Tibial nerve (tissue), 4 donors: Measurements from ENCODE around the gene TAF6. TPM values are rescaled to one million over a fixed set of nuclear protein-coding genes. Genes with fewer than 3 reads are reported as not detected.

Source experiments
- DNase-seq, 2 donors: peaks; one replicate each; pipeline ENCODE4 v3.0.0-alpha.2; 2019; ENCODE audit warnings: low spot score in 2 of 2
- H3K27ac ChIP-seq, 4 donors: fragments of 200-600 bp; sonication (generic) in 3 of 4; one replicate each; pipeline ENCODE4 v1.5.1; 2017 to 2019; ENCODE audit warnings: mild to moderate bottlenecking in 1 of 4
- H3K27me3 ChIP-seq, 2 donors: fragments of 200-600 bp; sonication (generic) in 1 of 2; one replicate each; pipeline versions ENCODE4 v1.5.1 to v1.6.0; 2017 to 2019
- H3K36me3 ChIP-seq, 3 donors: fragments of 200-600 bp; sonication (generic); one replicate each; pipeline ENCODE4 v1.5.1; 2018 to 2019
- H3K4me1 ChIP-seq, 4 donors: fragments of 200-600 bp; sonication (generic) in 3 of 4; one replicate each; pipeline ENCODE4 v1.5.1; 2017 to 2019
- H3K4me3 ChIP-seq, 4 donors: fragments of 200-600 bp; sonication (generic) in 3 of 4; one replicate each; pipeline ENCODE4 v1.5.1; 2017 to 2019; ENCODE audit warnings: mild to moderate bottlenecking in 1 of 4, moderate library complexity in 1 of 4
- H3K9me3 ChIP-seq, 4 donors: fragments of 200-600 bp; sonication (generic) in 3 of 4; one replicate each; pipeline ENCODE4 v1.5.1; 2017 to 2019
- EP300 ChIP-seq, 2 donors: sonication (generic); formaldehyde crosslinking; IDR thresholded peaks; one replicate each; pipeline ENCODE4 v1.6.1; 2017; ENCODE audit warnings: antibody characterized with exemption in 2 of 2, mild to moderate bottlenecking in 1 of 2
- POLR2A ChIP-seq, 2 donors: fragments of 450-650 bp; IDR thresholded peaks; one replicate each; pipeline ENCODE4 v1.6.1; 2017; ENCODE audit warnings: antibody characterized with exemption in 2 of 2, mild to moderate bottlenecking in 2 of 2, moderate library complexity in 2 of 2
- WGBS, 2 donors: methylation state at CpG; one replicate each; pipeline ENCODE4 v1.1.5; 2018; 5-methylcytosine and 5-hydroxymethylcytosine counted together
- total RNA-seq, 4 donors: library from RNA; depleted of rRNA; stranded (reverse); fragments of >200 nt; gene quantifications; one replicate each; pipeline ENCODE4 v1.1.0, GENCODE V29; 2016
- TF ChIP-seq, protein P1 (sequence below), 5 experiments: fragments of 200-600 bp in 3 of 5; fragments of 450-650 bp in 2 of 5; sonication (generic) in 3 of 5; IDR thresholded peaks; one replicate each; pipeline ENCODE4 v1.5.1; 2016 to 2019; ENCODE audit warnings: antibody characterized with exemption in 5 of 5, mild to moderate bottlenecking in 3 of 5, moderate library complexity in 2 of 5

TAF6 gene
- total RNA-seq, 4 donors from 2014 or later = 46.1 to 56.9 (median 54.2) TPM

DNA sequence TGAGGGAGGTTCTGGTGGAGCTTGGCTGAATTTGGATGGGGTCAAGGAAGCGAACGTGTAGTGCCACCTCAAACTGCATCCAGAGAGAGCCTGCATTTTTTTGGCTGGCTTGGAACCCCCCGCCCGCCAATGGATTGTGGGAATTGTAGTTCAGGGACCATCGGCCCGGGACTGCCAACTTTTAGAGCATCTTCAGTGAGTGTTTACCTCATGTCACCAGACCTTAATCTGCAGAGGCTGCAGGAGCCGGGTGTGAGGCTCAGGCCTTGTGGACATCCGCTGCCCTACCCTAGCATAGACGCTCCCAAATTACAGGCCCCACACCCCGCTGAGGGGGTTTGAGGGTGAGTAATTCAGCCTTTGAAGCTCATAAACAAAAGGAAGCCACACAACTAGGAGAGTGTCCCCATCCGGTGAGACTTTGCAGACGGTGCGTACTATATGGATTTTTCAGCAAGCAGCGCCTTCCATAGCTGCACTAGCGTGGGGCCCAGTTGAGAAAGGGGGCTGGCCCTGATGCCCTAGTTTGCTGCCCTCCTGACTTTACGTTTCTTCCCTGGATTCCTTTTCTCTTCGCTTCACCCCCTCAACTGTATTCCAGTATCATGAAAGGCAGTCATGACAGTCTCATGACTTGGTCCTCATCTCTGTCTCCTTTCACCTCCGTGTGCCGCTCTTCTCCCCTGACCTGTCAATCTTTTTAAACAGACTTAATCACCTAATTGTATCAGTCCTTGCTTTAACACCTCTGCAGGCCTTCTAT lies 993 bp upstream of the TAF6 start:
- no peaks in the 10 kb centered on the region for H3K9me3 ChIP-seq
- H3K27me3 ChIP-seq = no peaks in the 10 kb centered on the region
- 11% methylated on average over 19 of the region's 19 CpGs for WGBS, 2 donors
- H3K4me1 ChIP-seq = peaks cover 0 to 32% (median 18%) of the 10 kb centered on the region in 4 donors
- TF ChIP-seq, protein P1, sequence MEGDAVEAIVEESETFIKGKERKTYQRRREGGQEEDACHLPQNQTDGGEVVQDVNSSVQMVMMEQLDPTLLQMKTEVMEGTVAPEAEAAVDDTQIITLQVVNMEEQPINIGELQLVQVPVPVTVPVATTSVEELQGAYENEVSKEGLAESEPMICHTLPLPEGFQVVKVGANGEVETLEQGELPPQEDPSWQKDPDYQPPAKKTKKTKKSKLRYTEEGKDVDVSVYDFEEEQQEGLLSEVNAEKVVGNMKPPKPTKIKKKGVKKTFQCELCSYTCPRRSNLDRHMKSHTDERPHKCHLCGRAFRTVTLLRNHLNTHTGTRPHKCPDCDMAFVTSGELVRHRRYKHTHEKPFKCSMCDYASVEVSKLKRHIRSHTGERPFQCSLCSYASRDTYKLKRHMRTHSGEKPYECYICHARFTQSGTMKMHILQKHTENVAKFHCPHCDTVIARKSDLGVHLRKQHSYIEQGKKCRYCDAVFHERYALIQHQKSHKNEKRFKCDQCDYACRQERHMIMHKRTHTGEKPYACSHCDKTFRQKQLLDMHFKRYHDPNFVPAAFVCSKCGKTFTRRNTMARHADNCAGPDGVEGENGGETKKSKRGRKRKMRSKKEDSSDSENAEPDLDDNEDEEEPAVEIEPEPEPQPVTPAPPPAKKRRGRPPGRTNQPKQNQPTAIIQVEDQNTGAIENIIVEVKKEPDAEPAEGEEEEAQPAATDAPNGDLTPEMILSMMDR (IDR thresholded peaks at IDR 0.05) = no peak
- no peak for TF ChIP-seq EP300 (IDR thresholded peaks at IDR 0.05)
- no peak for TF ChIP-seq POLR2A (IDR thresholded peaks at IDR 0.05)
- peak overlapping the region; percentile 79 to 91 (median 84) for H3K27ac ChIP-seq
- peak; percentile 51 to 72 for DNase-seq
- peaks cover 0 to 42% (median 0%) of the 10 kb centered on the region in 3 donors for H3K36me3 ChIP-seq
- H3K4me3 ChIP-seq = peak overlapping the region; percentile 61 to 85 (median 69)

DNA sequence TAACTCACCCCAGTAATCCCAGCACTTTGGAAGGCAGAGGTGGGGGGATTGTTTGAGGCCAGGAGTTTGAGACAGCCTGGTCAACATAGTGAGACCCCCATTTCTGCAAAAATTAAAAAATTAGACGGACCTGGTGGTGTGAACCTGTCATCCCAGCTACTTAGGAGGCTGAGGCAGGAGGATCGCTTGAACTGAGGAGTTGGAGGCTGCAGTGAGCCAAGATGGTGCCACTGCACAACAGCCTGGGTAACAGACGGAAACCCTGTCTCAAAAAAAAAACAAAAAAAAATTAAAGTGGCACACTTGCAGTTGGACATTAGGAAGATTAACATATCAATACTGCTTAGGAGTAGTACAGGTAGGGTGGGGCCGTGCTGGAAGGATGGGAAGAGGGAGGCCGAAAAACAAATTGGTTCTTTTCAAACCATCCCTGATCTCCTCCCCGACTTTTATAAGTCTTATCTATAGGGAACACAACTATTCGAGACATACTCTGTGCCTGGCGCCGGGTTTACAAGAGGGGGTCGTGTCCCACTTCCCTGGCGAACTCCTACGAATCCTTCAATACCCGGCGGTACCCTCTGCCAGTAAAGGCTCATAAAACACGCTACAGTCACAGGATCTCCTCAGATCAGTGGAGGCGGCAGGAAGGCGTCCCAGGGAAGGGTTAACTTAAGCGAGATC lies 628 bp downstream of the TAF6 start:
- Histone ChIP-seq H3K27me3 (no peaks in the 10 kb centered on the region), H3K27ac (peak overlapping the region; percentile 79 to 91 (median 84)), H3K4me1 (peaks cover 0 to 29% (median 16%) of the 10 kb centered on the region in 4 donors), H3K4me3 (peak overlapping the region; percentile 61 to 85 (median 69)), H3K36me3 (peaks cover 0 to 36% (median 0%) of the 10 kb centered on the region in 3 donors), H3K9me3 (no peaks in the 10 kb centered on the region)
- no peak for DNase-seq
- WGBS, 2 donors = 19 to 22% methylated on average over 16 to 18 of the region's 18 CpGs
- TF ChIP-seq, protein P1 (IDR thresholded peaks at IDR 0.05) = no peak
- TF ChIP-seq POLR2A (IDR thresholded peaks at IDR 0.05) (no peak), EP300 (IDR thresholded peaks at IDR 0.05) (no peak)

DNA sequence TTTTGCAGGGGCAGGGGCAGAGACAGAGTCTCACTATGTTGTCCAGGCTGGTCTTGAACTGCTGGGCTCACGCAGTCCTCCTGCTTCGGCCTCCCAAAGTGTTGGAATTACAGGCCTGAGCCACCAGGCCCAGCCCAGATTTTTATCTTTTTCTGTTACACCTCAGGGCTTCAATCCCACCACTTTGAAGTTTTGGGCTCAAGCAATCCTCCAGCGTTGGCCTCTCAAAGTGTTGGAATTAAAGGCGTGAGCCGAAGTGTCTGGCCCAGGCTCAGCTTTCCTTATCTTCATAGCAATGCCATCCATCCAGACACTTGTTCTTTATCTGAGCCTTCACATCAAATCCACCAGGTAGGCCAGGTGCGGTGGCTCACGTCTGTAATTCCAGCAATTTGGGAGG lies 4.1 kb downstream of the TAF6 start:
- TF ChIP-seq EP300 (IDR thresholded peaks at IDR 0.05) (no peak), POLR2A (IDR thresholded peaks at IDR 0.05) (no peak)
- TF ChIP-seq, protein P1 (IDR thresholded peaks at IDR 0.05) = no peak
- no peak overlapping the region for H3K27ac ChIP-seq
- H3K9me3 ChIP-seq = no peaks in the 10 kb centered on the region
- H3K27me3 ChIP-seq = no peaks in the 10 kb centered on the region
- no peak overlapping the region for H3K4me3 ChIP-seq
- no peak for DNase-seq
- WGBS, 2 donors = 93 to 95% methylated on average over 7 of the region's 7 CpGs
- peaks cover 0 to 15% (median 8%) of the 10 kb centered on the region in 4 donors for H3K4me1 ChIP-seq
- H3K36me3 ChIP-seq = peaks cover 0 to 55% (median 8%) of the 10 kb centered on the region in 3 donors

DNA sequence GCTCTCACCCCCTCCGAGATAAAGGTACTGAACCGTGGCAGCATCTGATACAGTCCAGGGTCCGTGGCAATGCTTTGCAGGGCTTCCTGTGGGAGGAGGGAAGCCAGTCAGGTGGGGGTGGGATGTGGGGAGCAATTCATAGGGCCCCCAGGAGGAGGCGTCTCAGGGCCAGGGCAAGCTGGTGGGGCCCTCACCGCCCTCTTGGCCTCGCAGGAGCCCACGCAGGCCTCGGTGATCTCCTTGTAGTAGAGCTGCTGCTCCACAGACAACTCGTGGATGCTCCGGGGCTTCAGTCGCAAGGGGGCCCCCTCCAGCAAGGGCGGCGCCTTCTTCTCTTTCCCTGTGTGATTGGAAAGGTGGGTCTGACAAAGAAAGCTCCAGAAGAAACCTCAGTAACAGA lies 7.2 kb downstream of the TAF6 start:
- Histone ChIP-seq H3K9me3 (no peaks in the 10 kb centered on the region), H3K36me3 (peaks cover 0 to 86% (median 18%) of the 10 kb centered on the region in 3 donors), H3K27ac (no peak overlapping the region), H3K4me3 (no peak overlapping the region), H3K4me1 (no peaks in the 10 kb centered on the region), H3K27me3 (no peaks in the 10 kb centered on the region)
- DNase-seq = no peak
- WGBS, 2 donors = 79 to 86% methylated on average over 12 to 13 of the region's 13 CpGs
- TF ChIP-seq, protein P1 (IDR thresholded peaks at IDR 0.05) = no peak
- no peak for TF ChIP-seq POLR2A (IDR thresholded peaks at IDR 0.05)
- TF ChIP-seq EP300 (IDR thresholded peaks at IDR 0.05) = no peak

DNA sequence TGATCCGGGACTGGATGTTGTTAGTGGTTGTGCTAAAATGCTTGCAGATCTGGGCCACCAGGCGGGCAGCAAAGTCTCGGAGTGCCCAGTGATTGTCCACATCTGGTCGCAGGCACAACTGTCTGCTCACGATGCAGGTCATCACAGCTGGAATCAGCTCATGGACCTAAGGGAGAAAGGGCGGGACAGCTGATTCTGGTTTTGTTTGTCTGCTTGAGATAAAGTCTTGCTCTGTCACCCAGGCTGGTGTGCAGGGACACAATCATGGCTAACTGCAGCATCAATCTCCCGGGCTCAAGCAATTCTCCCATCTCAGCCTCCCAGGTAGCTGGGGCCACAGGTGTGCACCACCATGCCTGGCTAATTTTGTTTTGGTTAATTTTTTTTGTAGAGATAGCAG lies 8.0 kb downstream of the TAF6 start:
- Histone ChIP-seq H3K9me3 (no peaks in the 10 kb centered on the region), H3K4me3 (no peak overlapping the region), H3K27me3 (no peaks in the 10 kb centered on the region), H3K27ac (no peak overlapping the region), H3K4me1 (no peaks in the 10 kb centered on the region), H3K36me3 (peaks cover 0 to 93% (median 19%) of the 10 kb centered on the region in 3 donors)
- DNase-seq = no peak
- TF ChIP-seq EP300 (IDR thresholded peaks at IDR 0.05) = no peak
- WGBS, 2 donors = 89 to 96% methylated on average over 7 of the region's 7 CpGs
